Daoy (cell line): ENCODE measurements around the gene EEF2K. TPM values are rescaled to one million over a fixed set of nuclear protein-coding genes. Genes with fewer than 3 reads are reported as not detected.

ENCODE experiments used
- DNase-seq: peaks from one replicate; pipeline ENCODE4 v3.0.0-alpha.2; 2015; ENCODE audit warnings: low read depth
- total RNA-seq: library from RNA; depleted of rRNA; stranded (reverse); fragments of >200 nt; shearing (Covaris generic); gene quantifications from 2 replicates; pipeline ENCODE4 v1.2.3, GENCODE V29; 2014; rRNA removed

The EEF2K gene
- total RNA-seq, 1 experiment from 2014 or later = 7.3 TPM

GRCh38 chr16:22330326-22330725 lies 124.2 kb downstream of the EEF2K start:
- no peak for DNase-seq

GRCh38 chr16:22333457-22333994 lies 127.4 kb downstream of the EEF2K start:
- no peak for DNase-seq

DNA sequence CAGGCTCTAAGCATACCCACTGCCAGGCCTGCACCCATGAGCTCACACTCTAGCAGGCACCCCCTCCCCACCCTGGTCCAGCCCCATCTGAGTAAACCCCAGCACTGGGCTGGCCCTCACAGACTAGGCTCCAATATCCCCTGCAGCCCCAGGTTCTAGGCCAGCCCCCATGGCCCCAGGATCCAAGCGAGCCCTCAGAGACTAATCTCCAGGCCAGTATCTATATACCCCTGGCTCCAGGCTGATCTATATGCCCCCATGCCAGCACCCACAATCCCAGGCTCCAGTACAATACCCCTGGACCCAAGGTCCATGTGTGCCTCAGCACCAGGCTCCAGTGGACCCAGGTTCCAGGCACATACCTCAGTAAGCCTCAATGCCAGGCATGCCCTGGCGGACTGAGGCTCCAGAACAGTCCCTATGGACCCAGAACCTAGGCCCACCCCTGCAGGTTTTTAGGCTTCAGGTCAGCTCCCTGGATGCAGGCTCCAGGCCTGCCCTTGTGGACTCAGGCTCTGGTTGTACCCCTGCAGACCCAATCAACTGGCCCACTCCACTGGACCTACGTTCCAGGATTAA lies 129.7 kb downstream of the EEF2K start:
- no peak for DNase-seq

GRCh38 chr16:22336581-22336980 lies 130.5 kb downstream of the EEF2K start:
- DNase-seq = no peak

GRCh38 chr16:22337045-22337444 lies 131.0 kb downstream of the EEF2K start:
- no peak for DNase-seq

DNA sequence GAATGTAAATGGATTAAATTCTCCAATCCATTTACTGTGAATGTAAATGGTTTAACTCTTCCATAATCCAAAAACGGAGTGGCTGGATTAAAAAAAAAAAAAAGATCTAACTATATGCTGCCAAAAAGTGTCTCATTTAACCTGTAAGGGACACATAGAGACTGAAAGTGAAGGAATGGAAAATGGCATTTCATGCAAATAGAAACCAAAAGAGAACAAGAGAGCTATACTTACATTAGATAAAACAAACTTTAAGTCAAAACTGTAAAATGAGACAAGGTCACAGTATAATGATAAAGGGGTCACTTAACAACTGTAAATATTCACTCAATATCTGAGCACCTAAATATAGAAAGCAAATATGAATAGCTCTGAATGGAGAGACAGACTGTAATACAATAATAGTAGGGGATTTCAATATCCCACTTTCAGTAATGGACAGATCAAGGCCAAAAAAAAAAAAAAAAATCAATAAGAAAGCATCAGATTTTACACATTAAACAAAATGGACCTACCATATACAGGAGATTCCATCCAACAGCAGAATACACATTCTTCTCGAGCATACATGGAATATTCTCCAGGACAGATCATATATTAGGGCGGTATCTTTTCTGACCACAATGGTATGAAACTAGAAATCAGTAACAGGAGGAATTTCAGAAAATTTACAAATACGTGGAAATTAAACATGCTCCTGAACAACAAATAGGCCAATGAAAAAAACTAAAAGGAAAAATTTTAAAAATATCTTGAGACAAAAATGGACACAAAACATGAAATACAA lies 132.0 kb downstream of the EEF2K start:
- DNase-seq = no peak

Other genes with a start within 250 kb of the EEF2K start
- gene PDZD9, start 205.2 kb upstream of the EEF2K start, total RNA-seq = not detected in 2 replicates
- gene MOSMO, start 198.2 kb upstream of the EEF2K start, total RNA-seq = 5.8 and 11.1 TPM in 2 replicates
- gene VWA3A, start 113.7 kb upstream of the EEF2K start, total RNA-seq = not detected in 2 replicates
- gene SDR42E2, start 43.8 kb upstream of the EEF2K start, total RNA-seq = not detected in 2 replicates
- gene POLR3E, start 91.1 kb downstream of the EEF2K start, total RNA-seq = 34.1 and 52.9 TPM in 2 replicates
- 17.1 and 22.9 TPM in 2 replicates for gene CDR2, start 168.3 kb downstream of the EEF2K start, total RNA-seq